Measurements from ENCODE around the gene TPD52L2. TPM values are rescaled to one million over a fixed set of nuclear protein-coding genes. Genes with fewer than 3 reads are reported as not detected.

TPD52L2 gene
- polyA plus RNA-seq, 3 donors: 137 to 167 (median 144) TPM

DNA sequence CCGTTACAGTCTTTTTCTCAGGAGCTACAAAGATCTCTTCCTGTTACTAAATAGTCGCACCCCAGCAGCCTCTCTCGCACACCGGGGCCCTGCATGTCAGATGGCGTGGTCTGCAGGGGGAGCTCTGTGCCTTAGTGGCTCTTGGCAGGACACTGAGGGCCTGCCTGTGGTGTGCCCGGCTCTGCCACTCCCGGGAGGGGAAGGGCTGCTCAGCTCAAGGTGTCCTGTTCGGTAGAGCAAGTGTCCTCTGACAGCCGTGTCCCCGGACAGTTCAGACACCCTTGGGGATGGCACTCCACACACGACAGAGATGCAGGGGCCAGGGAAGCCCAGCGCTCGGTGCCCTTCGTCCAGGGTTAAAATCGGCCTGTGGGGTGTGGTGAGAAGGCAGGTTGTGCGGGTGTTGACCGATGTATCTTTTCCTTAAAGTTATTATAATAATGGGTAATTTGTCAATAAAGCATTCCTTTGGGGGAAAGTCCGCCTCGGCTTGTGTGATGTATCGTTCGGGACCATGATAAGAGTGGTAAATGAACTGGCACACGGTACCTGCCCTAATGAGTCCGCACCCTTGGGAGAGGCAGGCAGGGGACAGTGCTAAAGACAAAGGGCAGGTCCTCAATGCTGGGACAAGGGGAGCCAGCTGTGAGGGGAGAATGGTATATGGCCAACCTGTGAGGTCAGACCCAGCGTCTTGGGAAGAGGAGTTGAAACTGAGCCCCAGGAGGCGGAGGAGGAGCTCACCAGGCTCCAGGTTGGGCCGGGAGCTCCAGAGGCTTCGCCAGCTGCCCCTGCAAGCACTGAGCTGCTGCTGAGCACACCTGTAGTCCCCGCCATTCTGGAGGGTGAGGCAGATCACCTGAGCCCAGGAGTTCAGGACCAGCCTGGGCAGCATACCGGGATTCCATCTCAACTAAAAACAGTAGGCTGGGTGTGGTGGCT, 26.3 kb downstream of the TPD52L2 start:
- H3K9me3 ChIP-seq (replicated peaks in 1 of 2; ENCODE audit: control insufficient read depth in 1 of 2, insufficient read depth in 1 of 2, low read length in 2 of 2): no peaks in the 10 kb centered on the region
- no peak for DNase-seq
- TF ChIP-seq, protein P1, sequence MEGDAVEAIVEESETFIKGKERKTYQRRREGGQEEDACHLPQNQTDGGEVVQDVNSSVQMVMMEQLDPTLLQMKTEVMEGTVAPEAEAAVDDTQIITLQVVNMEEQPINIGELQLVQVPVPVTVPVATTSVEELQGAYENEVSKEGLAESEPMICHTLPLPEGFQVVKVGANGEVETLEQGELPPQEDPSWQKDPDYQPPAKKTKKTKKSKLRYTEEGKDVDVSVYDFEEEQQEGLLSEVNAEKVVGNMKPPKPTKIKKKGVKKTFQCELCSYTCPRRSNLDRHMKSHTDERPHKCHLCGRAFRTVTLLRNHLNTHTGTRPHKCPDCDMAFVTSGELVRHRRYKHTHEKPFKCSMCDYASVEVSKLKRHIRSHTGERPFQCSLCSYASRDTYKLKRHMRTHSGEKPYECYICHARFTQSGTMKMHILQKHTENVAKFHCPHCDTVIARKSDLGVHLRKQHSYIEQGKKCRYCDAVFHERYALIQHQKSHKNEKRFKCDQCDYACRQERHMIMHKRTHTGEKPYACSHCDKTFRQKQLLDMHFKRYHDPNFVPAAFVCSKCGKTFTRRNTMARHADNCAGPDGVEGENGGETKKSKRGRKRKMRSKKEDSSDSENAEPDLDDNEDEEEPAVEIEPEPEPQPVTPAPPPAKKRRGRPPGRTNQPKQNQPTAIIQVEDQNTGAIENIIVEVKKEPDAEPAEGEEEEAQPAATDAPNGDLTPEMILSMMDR (IDR thresholded peaks at IDR 0.05): no peak
- H3K4me1 Mint-ChIP-seq: peaks cover 32% of the 10 kb centered on the region
- H3K4me1 ChIP-seq (ENCODE audit: control insufficient read depth in 1 of 2, insufficient read depth in 2 of 2, low read length in 2 of 2): peaks cover 30 to 39% of the 10 kb centered on the region in 2 donors
- 83% methylated on average over 21 of the region's 29 CpGs for WGBS (ENCODE audit: insufficient coverage)
- no peak overlapping the region for H3K4me3 ChIP-seq (replicated peaks in 1 of 3; ENCODE audit: low read depth in 2 of 3, low read length in 3 of 3)
- H3K27ac Mint-ChIP-seq: peak overlapping the region in 2 of 7 donors; percentile 18 to 61
- H3K9ac ChIP-seq (ENCODE audit: insufficient read depth, low read length, poor library complexity, severe bottlenecking): no peak overlapping the region
- H3K4me3 Mint-ChIP-seq: no peak overlapping the region
- peaks cover 51 to 68% of the 10 kb centered on the region in 2 donors for H3K36me3 Mint-ChIP-seq
- H4K20me1 ChIP-seq (ENCODE audit: insufficient read depth, low read length): peaks cover 91% of the 10 kb centered on the region
- H3K9me3 Mint-ChIP-seq: no peaks in the 10 kb centered on the region
- peaks cover 38% of the 10 kb centered on the region for H3K79me2 ChIP-seq (ENCODE audit: insufficient read depth, low read length)
- H3K36me3 ChIP-seq (replicated peaks in 1 of 2; ENCODE audit: control insufficient read depth in 1 of 2, insufficient read depth in 2 of 2, low read length in 2 of 2): peaks cover 51 to 64% of the 10 kb centered on the region in 2 donors
- intact Hi-C loops (cut with micrococcal nuclease): loop anchor here in 1 of 2 donors (10.0 kb wide), 1 partner anchor 327 kb away; no protein-coding TSS in a partner anchor
- H2AFZ ChIP-seq (ENCODE audit: insufficient read depth, low read depth, low read length, poor library complexity, severe bottlenecking): no peak overlapping the region
- no peak overlapping the region for H3K27ac ChIP-seq (ENCODE audit: low read depth in 1 of 2, low read length in 2 of 2)
- H3K27me3 ChIP-seq (ENCODE audit: control insufficient read depth in 2 of 2, insufficient read depth in 2 of 2, low read length in 2 of 2): no peaks in the 10 kb centered on the region
- no peak overlapping the region for H3K4me2 ChIP-seq (replicated peaks; ENCODE audit: extremely low read depth, low read length, poor library complexity, severe bottlenecking)
- no peaks in the 10 kb centered on the region for H3K27me3 Mint-ChIP-seq (ENCODE audit: low read depth in 3 of 3)

- Histone ChIP-seq H3K27ac (ENCODE audit: low read depth in 1 of 2, low read length in 2 of 2) (no peak overlapping the region), H3K36me3 (replicated peaks in 1 of 2; ENCODE audit: control insufficient read depth in 1 of 2, insufficient read depth in 2 of 2, low read length in 2 of 2) (peaks cover 43 to 55% of the 10 kb centered on the region in 2 donors), H3K4me1 (ENCODE audit: control insufficient read depth in 1 of 2, insufficient read depth in 2 of 2, low read length in 2 of 2) (peaks cover 41 to 49% of the 10 kb centered on the region in 2 donors), H3K79me2 (ENCODE audit: insufficient read depth, low read length) (peaks cover 43% of the 10 kb centered on the region), H2AFZ (ENCODE audit: insufficient read depth, low read depth, low read length, poor library complexity, severe bottlenecking) (no peak overlapping the region), H3K9me3 (replicated peaks in 1 of 2; ENCODE audit: control insufficient read depth in 1 of 2, insufficient read depth in 1 of 2, low read length in 2 of 2) (no peaks in the 10 kb centered on the region), H3K4me2 (replicated peaks; ENCODE audit: extremely low read depth, low read length, poor library complexity, severe bottlenecking) (no peak overlapping the region), H4K20me1 (ENCODE audit: insufficient read depth, low read length) (peaks cover 91% of the 10 kb centered on the region), H3K4me3 (replicated peaks in 1 of 3; ENCODE audit: low read depth in 2 of 3, low read length in 3 of 3) (no peak overlapping the region), H3K27me3 (ENCODE audit: control insufficient read depth in 2 of 2, insufficient read depth in 2 of 2, low read length in 2 of 2) (no peaks in the 10 kb centered on the region), H3K9ac (ENCODE audit: insufficient read depth, low read length, poor library complexity, severe bottlenecking) (no peak overlapping the region)
- 100% methylated on average over 3 of the region's 7 CpGs for WGBS (ENCODE audit: insufficient coverage)
- H3K9me3 Mint-ChIP-seq: no peaks in the 10 kb centered on the region
- H3K36me3 Mint-ChIP-seq: peaks cover 51 to 65% of the 10 kb centered on the region in 2 donors
- TF ChIP-seq, protein P1 (IDR thresholded peaks at IDR 0.05): no peak
- H3K4me1 Mint-ChIP-seq: peaks cover 41% of the 10 kb centered on the region
- peak overlapping the region in 2 of 7 donors; percentile 43 to 69 for H3K27ac Mint-ChIP-seq
- DNase-seq: no peak
- intact Hi-C loops (cut with micrococcal nuclease): loop anchor here in 1 of 2 donors (10.0 kb wide), 1 partner anchor 328 kb away; no protein-coding TSS in a partner anchor
- no peaks in the 10 kb centered on the region for H3K27me3 Mint-ChIP-seq (ENCODE audit: low read depth in 3 of 3)
- no peak overlapping the region for H3K4me3 Mint-ChIP-seq
Observed at GRCh38 chr20:63892402-63892801, 27.3 kb downstream of the TPD52L2 start.
